Hepatocyte (in vitro differentiated cells): ENCODE measurements around the gene CNGA1.
"Not testable (repeated sequence)": the region's sequence is repeated elsewhere in the genome, so short reads cannot be mapped to it uniquely, and the experiment has no call there.

Experiments
- EZH2 ChIP-seq: fragments of 200-600 bp; sonication (generic); IDR thresholded peaks from 2 replicates; pipeline ENCODE4 v1.6.1; 2016; ENCODE audit warnings: antibody characterized with exemption, mild to moderate bottlenecking, borderline replicate concordance
- EZH2phosphoT487 ChIP-seq: fragments of 200-600 bp; sonication (generic); IDR thresholded peaks from one replicate; pipeline ENCODE4 v1.6.1; 2018; ENCODE audit warnings: antibody characterized with exemption, mild to moderate bottlenecking, low read depth, moderate library complexity; ENCODE audit not compliant: unreplicated experiment, severe bottlenecking
- TF ChIP-seq, protein P1 (sequence below): fragments of 200-600 bp; sonication (generic); IDR thresholded peaks from 2 replicates; pipeline ENCODE4 v1.5.1; 2016; ENCODE audit warnings: antibody characterized with exemption, mild to moderate bottlenecking; ENCODE audit not compliant: poor library complexity

DNA sequence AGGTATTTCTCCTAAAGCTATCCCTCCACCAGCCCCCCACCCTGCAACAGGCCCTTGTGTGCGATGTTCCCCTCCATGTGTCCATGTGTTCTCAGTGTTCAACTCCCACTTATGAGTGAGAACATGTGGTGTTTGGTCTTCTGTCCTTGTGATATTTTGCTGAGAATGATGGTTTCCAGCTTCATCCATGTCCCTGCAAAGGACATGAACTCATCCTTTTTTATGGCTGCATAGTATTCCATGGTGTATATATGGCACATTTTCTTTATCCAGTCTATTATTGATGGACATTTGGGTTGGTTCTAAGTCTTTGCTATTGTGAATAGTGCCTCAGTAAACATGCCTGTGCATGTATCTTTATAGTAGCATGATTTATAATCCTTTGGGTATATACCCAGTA, 99.3 kb downstream of the CNGA1 start:
- TF ChIP-seq, protein P1, sequence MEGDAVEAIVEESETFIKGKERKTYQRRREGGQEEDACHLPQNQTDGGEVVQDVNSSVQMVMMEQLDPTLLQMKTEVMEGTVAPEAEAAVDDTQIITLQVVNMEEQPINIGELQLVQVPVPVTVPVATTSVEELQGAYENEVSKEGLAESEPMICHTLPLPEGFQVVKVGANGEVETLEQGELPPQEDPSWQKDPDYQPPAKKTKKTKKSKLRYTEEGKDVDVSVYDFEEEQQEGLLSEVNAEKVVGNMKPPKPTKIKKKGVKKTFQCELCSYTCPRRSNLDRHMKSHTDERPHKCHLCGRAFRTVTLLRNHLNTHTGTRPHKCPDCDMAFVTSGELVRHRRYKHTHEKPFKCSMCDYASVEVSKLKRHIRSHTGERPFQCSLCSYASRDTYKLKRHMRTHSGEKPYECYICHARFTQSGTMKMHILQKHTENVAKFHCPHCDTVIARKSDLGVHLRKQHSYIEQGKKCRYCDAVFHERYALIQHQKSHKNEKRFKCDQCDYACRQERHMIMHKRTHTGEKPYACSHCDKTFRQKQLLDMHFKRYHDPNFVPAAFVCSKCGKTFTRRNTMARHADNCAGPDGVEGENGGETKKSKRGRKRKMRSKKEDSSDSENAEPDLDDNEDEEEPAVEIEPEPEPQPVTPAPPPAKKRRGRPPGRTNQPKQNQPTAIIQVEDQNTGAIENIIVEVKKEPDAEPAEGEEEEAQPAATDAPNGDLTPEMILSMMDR, result not testable (repeated sequence)
- TF ChIP-seq EZH2phosphoT487, EZH2: not testable (repeated sequence)
